ENCODE measurements around the gene TMEM19.

- TF ChIP-seq CTCF (conservative IDR thresholded peaks at IDR 0.05; ENCODE audit: low read depth in 2 of 2), result no peak
- no peak for TF ChIP-seq POLR2AphosphoS5 (IDR thresholded peaks at IDR 0.05; ENCODE audit: low read depth)
Measured at GRCh38 chr12:71653137-71653536, 32.7 kb upstream of the TMEM19 start.
